Right renal pelvis (tissue), 4 donors: Measurements from ENCODE around the gene TNFRSF6B. TPM values are rescaled to one million over a fixed set of nuclear protein-coding genes. Genes with fewer than 3 reads are reported as not detected.

ENCODE experiments used
- DNase-seq, 4 donors: peaks; one replicate each; pipeline ENCODE4 v3.0.0-alpha.2; 2013; ENCODE audit warnings: low read depth in 4 of 4, low spot score in 3 of 4, missing footprints in 1 of 4
- polyA plus RNA-seq, 4 donors: library from polyadenylated mRNA; unstranded; fragments of 120-200 nt; gene quantifications; one replicate each; pipeline ENCODE4 v1.2.1, GENCODE V29; 2013; ENCODE audit not compliant: insufficient read length in 4 of 4

The TNFRSF6B gene
- polyA plus RNA-seq, 4 donors, result 1.1 to 2.7 (median 1.6) TPM

- DNase-seq, result no peak
Measured at GRCh38 chr20:63734111-63734945, 37.9 kb downstream of the TNFRSF6B start.

- DNase-seq, result no peak
Measured at GRCh38 chr20:63734946-63735858, 38.8 kb downstream of the TNFRSF6B start.

- DNase-seq, result no peak
Measured at GRCh38 chr20:63735859-63736718, 39.6 kb downstream of the TNFRSF6B start, which contains the start of gene LIME1. Gene LIME1 (plus strand): TSS chr20:63736664. CDS start chr20:63737550, 886 bp downstream.

- no peak for DNase-seq
Measured at GRCh38 chr20:63736893-63737694, 40.6 kb downstream of the TNFRSF6B start.

GRCh38 chr20:63737695-63737944 lies 41.2 kb downstream of the TNFRSF6B start:
- no peak for DNase-seq

GRCh38 chr20:63737945-63738686 lies 41.7 kb downstream of the TNFRSF6B start:
- DNase-seq, result no peak

GRCh38 chr20:63738687-63739129 lies 42.3 kb downstream of the TNFRSF6B start:
- DNase-seq, result peak in 1 of 4 donors; percentile 23

GRCh38 chr20:63739130-63740069 lies 42.9 kb downstream of the TNFRSF6B start, which contains the start of gene SLC2A4RG:
Gene SLC2A4RG (plus strand): TSS chr20:63739776. CDS start chr20:63739913, 137 bp downstream.
- peak; percentile 51 to 76 (median 72) for DNase-seq

GRCh38 chr20:63740070-63740626 lies 43.7 kb downstream of the TNFRSF6B start:
- peak in 2 of 4 donors; percentile 18 to 26 for DNase-seq

GRCh38 chr20:63740627-63741353 lies 44.3 kb downstream of the TNFRSF6B start:
- peak; percentile 72 to 80 (median 74) for DNase-seq

- no peak for DNase-seq
Measured at GRCh38 chr20:63741354-63741675, 44.9 kb downstream of the TNFRSF6B start.

GRCh38 chr20:63741676-63742380 lies 45.4 kb downstream of the TNFRSF6B start:
- no peak for DNase-seq

GRCh38 chr20:63742381-63743024 lies 46.1 kb downstream of the TNFRSF6B start:
- no peak for DNase-seq

GRCh38 chr20:63743210-63743970 lies 46.9 kb downstream of the TNFRSF6B start:
- DNase-seq, result no peak

GRCh38 chr20:63744158-63744557 lies 47.7 kb downstream of the TNFRSF6B start:
- no peak for DNase-seq
